ENCODE results near the gene ATP8A2.
A peak's percentile ranks its signal among the peaks of the same experiment; 100 is the strongest.

Gene ATP8A2

GRCh38 chr13:25965596-25965995 is 593.8 kb downstream of the ATP8A2 start:
- DNase-seq (ENCODE audit: low spot score) = no peak

GRCh38 chr13:25966086-25966485 is 594.3 kb downstream of the ATP8A2 start:
- DNase-seq (ENCODE audit: low spot score) = no peak

GRCh38 chr13:25967144-25967543 is 595.4 kb downstream of the ATP8A2 start:
- no peak for DNase-seq (ENCODE audit: low spot score)

- DNase-seq (ENCODE audit: low spot score) = no peak
Observed at GRCh38 chr13:25971047-25971446, 599.3 kb downstream of the ATP8A2 start.

GRCh38 chr13:25971459-25972145 is 599.8 kb downstream of the ATP8A2 start:
- DNase-seq (ENCODE audit: low spot score) = peak; percentile 28

- DNase-seq (ENCODE audit: low spot score) = no peak
Observed at GRCh38 chr13:25973085-25973484, 601.3 kb downstream of the ATP8A2 start.

- DNase-seq (ENCODE audit: low spot score) = no peak
Observed at GRCh38 chr13:25973576-25973975, 601.8 kb downstream of the ATP8A2 start.

GRCh38 chr13:25977216-25977615 is 605.4 kb downstream of the ATP8A2 start:
- DNase-seq (ENCODE audit: low spot score) = no peak

- DNase-seq (ENCODE audit: low spot score) = no peak
Observed at GRCh38 chr13:25977671-25978070, 605.9 kb downstream of the ATP8A2 start.

- no peak for DNase-seq (ENCODE audit: low spot score)
Observed at GRCh38 chr13:25978961-25979360, 607.2 kb downstream of the ATP8A2 start.

GRCh38 chr13:25979371-25979770 is 607.6 kb downstream of the ATP8A2 start:
- no peak for DNase-seq (ENCODE audit: low spot score)

- DNase-seq (ENCODE audit: low spot score) = peak; percentile 64
Observed at GRCh38 chr13:25980255-25980654, 608.5 kb downstream of the ATP8A2 start.

GRCh38 chr13:25981060-25981459 is 609.3 kb downstream of the ATP8A2 start:
- DNase-seq (ENCODE audit: low spot score) = no peak

GRCh38 chr13:25982907-25983306 is 611.1 kb downstream of the ATP8A2 start:
- no peak for DNase-seq (ENCODE audit: low spot score)

GRCh38 chr13:25987987-25988386 is 616.2 kb downstream of the ATP8A2 start:
- DNase-seq (ENCODE audit: low spot score) = no peak

GRCh38 chr13:25988661-25989060 is 616.9 kb downstream of the ATP8A2 start:
- no peak for DNase-seq (ENCODE audit: low spot score)

GRCh38 chr13:25990801-25991200 is 619.0 kb downstream of the ATP8A2 start:
- DNase-seq (ENCODE audit: low spot score) = no peak

- DNase-seq (ENCODE audit: low spot score) = no peak
Observed at GRCh38 chr13:25992076-25992475, 620.3 kb downstream of the ATP8A2 start.

- no peak for DNase-seq (ENCODE audit: low spot score)
Observed at GRCh38 chr13:26007261-26008125, 635.7 kb downstream of the ATP8A2 start.

- no peak for DNase-seq (ENCODE audit: low spot score)
Observed at GRCh38 chr13:26010487-26011207, 638.9 kb downstream of the ATP8A2 start.

GRCh38 chr13:26011208-26011573 is 639.4 kb downstream of the ATP8A2 start:
- no peak for DNase-seq (ENCODE audit: low spot score)

GRCh38 chr13:26011996-26012821 is 640.4 kb downstream of the ATP8A2 start:
- no peak for DNase-seq (ENCODE audit: low spot score)

Measured in pons (tissue), 1 donor.